ENCODE results near the gene ALK.

The ALK gene

DNA sequence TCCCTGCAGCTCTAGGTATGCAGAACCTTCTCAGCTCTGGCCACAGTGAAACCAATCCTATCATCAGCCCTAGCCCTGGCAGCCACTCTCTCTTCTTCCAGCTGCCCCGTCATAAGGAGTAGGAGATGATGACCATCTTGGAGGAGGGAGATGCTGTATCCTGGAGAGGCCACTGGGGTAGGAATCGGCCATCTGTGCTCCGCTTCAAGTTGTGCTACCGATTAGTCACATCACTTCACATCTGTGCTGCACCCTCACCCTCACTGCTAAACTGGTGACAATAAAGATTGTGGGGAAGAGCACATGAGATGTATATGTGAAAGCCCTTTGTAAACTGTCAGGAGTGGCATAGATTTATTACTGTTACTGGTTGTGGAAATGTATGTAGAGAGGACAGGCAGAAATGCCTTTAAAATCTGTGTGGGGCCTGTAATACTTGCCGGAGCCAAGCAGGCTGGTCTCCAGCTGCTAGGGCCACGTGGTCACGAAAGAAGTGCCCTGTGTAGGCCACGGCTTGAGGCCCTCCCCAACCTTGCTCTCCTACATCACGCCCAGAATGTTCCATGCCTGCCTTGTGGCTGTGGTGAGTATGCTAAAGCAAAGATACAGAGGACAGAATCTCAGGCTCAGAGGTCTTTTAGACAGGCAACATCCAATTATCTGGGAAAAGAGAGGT is 569.3 kb downstream of the ALK start:
- no peaks in the 10 kb centered on the region for H3K4me1 ChIP-seq

GRCh38 chr2:29351248-29351647 is 570.1 kb downstream of the ALK start:
- no peaks in the 10 kb centered on the region for H3K27me3 ChIP-seq
- H3K9ac ChIP-seq: no peak overlapping the region
- TF ChIP-seq Cebpa-rat (IDR thresholded peaks at IDR 0.05): no peak
- H3K4me3 ChIP-seq: no peak overlapping the region
- no peaks in the 10 kb centered on the region for H3K9me3 ChIP-seq
- H3K4me1 ChIP-seq: no peaks in the 10 kb centered on the region
- H3K4me2 ChIP-seq: no peak overlapping the region
- no peaks in the 10 kb centered on the region for H3K36me3 ChIP-seq
- H4K20me1 ChIP-seq: no peaks in the 10 kb centered on the region
- H3K27ac ChIP-seq: no peak overlapping the region

More for the DNA sequence above, 569.3 kb downstream of the ALK start:
- no peak overlapping the region for H3K4me2 ChIP-seq
- no peak overlapping the region for H3K9ac ChIP-seq
- H4K20me1 ChIP-seq: no peaks in the 10 kb centered on the region
- H3K9me3 ChIP-seq: no peaks in the 10 kb centered on the region
- no peaks in the 10 kb centered on the region for H3K36me3 ChIP-seq
- no peak overlapping the region for H3K4me3 ChIP-seq
- no peaks in the 10 kb centered on the region for H3K27me3 ChIP-seq
- no peak for TF ChIP-seq Cebpa-rat (IDR thresholded peaks at IDR 0.05)
- no peak overlapping the region for H3K27ac ChIP-seq

DNA sequence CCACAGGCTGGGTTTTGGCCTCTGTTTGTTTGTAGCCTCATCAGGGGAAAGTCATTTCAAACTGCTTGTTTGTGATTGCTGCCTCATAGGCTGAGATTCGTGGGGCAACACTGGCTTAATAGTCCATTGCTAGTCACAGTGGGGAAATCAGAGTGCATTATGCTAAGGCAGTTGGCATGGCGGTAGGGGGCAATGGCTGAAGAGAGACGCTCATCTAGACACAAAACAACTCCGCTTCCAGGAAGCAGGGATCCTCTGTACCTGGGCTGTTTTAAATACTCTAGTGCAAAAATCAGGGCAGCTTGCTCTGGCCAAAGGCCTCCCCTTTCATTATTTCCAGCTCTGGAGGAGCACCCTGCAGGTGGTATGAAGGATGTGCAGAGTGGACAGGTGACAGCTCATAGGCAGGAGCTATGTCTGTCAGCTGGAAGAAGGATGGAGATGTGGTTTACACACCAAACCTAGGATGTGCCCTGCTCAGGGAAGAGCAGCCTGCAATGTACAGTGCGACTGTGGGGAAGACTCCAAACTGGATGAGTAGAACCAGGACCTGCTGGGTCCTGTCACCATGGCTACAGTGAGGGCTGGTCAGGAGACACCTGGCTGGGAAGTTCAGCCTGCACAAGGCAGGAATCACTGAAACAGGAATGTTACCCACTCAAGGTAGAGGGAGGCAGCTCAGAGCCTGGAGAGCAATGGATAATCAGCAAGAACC is 571.9 kb downstream of the ALK start:
- Histone ChIP-seq H3K9me3 (no peaks in the 10 kb centered on the region), H3K36me3 (no peaks in the 10 kb centered on the region), H3K27ac (no peak overlapping the region), H3K4me3 (no peak overlapping the region), H3K4me1 (no peaks in the 10 kb centered on the region), H3K27me3 (no peaks in the 10 kb centered on the region), H4K20me1 (no peaks in the 10 kb centered on the region), H3K4me2 (no peak overlapping the region), H3K9ac (no peak overlapping the region)
- no peak for TF ChIP-seq Cebpa-rat (IDR thresholded peaks at IDR 0.05)

DNA sequence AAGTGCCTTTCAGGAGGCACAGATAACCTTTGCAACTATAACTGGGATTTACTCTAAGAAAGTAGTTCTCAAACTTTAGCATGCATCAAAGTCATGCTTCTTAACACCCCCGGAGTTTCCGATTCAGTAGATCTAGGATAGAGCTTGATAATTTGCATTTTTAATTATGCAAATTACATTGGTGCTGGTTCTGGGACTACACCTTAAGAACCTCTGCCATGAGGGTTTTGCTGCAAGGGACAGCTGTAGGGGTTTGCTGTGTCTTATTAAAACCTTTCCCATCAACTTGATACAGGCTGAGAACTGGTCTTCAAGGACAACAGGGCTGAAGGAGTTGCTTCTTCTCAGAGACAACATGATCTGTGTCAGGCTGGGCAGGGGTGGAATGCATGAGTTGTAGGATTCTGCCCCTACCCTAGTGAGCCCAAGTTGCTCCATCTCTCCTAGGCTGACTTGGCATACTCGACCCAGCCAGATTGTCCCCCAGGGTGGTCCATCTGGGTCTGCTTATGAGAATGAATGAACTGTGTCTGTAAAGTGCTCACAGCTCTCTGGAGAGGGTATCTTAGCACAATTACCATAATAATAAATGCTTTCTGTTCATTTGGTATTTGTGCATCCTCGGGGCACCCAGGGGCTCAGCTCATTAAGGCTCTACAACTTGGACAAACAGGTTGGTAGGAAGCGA is 573.5 kb downstream of the ALK start:
- Histone ChIP-seq H3K4me3 (no peak overlapping the region), H3K4me2 (no peak overlapping the region), H4K20me1 (no peaks in the 10 kb centered on the region), H3K27ac (no peak overlapping the region), H3K27me3 (no peaks in the 10 kb centered on the region), H3K4me1 (no peaks in the 10 kb centered on the region), H3K9me3 (no peaks in the 10 kb centered on the region), H3K36me3 (no peaks in the 10 kb centered on the region), H3K9ac (no peak overlapping the region)
- no peak for TF ChIP-seq Cebpa-rat (IDR thresholded peaks at IDR 0.05)

DNA sequence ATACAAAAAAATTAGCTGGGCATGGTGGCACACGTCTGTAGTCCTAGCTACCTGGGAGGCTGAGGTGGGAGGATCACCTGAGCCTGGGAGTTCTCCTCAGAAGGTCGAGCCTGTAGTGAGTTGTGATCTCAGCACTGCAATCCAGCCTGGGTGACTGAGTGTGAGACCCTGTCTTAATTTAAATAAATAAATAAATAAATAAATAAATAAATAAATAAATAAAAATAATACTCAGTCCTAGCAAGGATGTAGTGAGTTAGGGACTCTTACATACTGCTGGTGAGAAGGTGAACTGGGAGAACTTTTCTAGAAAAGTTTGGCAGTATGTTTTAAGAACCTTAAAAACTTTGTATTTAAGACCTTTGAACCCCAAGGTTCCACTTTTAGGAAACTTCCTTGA is 576.1 kb downstream of the ALK start:
- H3K4me2 ChIP-seq: no peak overlapping the region
- no peaks in the 10 kb centered on the region for H3K36me3 ChIP-seq
- H3K4me1 ChIP-seq: no peaks in the 10 kb centered on the region
- H3K27me3 ChIP-seq: no peaks in the 10 kb centered on the region
- no peaks in the 10 kb centered on the region for H4K20me1 ChIP-seq
- TF ChIP-seq Cebpa-rat (IDR thresholded peaks at IDR 0.05): no peak
- no peak overlapping the region for H3K27ac ChIP-seq
- H3K4me3 ChIP-seq: no peak overlapping the region
- H3K9ac ChIP-seq: no peak overlapping the region
- no peaks in the 10 kb centered on the region for H3K9me3 ChIP-seq

- H3K27me3 ChIP-seq: no peaks in the 10 kb centered on the region
- H3K4me3 ChIP-seq: no peak overlapping the region
- no peaks in the 10 kb centered on the region for H4K20me1 ChIP-seq
- no peaks in the 10 kb centered on the region for H3K36me3 ChIP-seq
- H3K27ac ChIP-seq: no peak overlapping the region
- no peaks in the 10 kb centered on the region for H3K9me3 ChIP-seq
- H3K4me1 ChIP-seq: no peaks in the 10 kb centered on the region
- no peak for TF ChIP-seq Cebpa-rat (IDR thresholded peaks at IDR 0.05)
- no peak overlapping the region for H3K9ac ChIP-seq
- H3K4me2 ChIP-seq: no peak overlapping the region
Observed at GRCh38 chr2:29343830-29344229, 577.6 kb downstream of the ALK start.

GRCh38 chr2:29336341-29337241 is 584.8 kb downstream of the ALK start:
- Histone ChIP-seq H4K20me1 (no peaks in the 10 kb centered on the region), H3K27ac (no peak overlapping the region), H3K9ac (no peak overlapping the region), H3K36me3 (no peaks in the 10 kb centered on the region), H3K9me3 (no peaks in the 10 kb centered on the region), H3K4me3 (no peak overlapping the region), H3K4me2 (no peak overlapping the region), H3K4me1 (no peaks in the 10 kb centered on the region), H3K27me3 (no peaks in the 10 kb centered on the region)
- no peak for TF ChIP-seq Cebpa-rat (IDR thresholded peaks at IDR 0.05)

DNA sequence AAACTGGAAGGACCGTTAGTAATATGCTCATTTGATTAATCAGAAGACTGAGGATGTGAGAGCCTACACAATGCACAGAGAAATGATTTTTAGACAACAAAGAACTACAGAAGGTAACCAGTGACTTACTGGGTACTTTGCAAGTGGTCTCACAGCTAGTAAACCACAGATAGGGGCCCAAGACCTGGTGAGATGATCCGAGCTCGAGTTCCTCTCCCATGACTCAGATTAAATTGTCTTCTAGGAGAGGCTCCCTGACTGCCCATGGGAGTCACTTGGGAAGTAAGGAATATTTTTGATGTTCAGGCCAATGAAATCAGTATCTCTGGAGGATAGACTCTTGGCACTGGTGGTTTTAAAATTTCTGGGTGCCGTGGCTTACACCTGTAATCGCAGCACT is 586.0 kb downstream of the ALK start:
- Histone ChIP-seq H3K27ac (no peak overlapping the region), H3K9ac (no peak overlapping the region), H3K27me3 (no peaks in the 10 kb centered on the region), H3K36me3 (no peaks in the 10 kb centered on the region), H3K4me1 (no peaks in the 10 kb centered on the region), H3K4me3 (no peak overlapping the region), H4K20me1 (no peaks in the 10 kb centered on the region), H3K4me2 (no peak overlapping the region), H3K9me3 (no peaks in the 10 kb centered on the region)
- no peak for TF ChIP-seq Cebpa-rat (IDR thresholded peaks at IDR 0.05)

DNA sequence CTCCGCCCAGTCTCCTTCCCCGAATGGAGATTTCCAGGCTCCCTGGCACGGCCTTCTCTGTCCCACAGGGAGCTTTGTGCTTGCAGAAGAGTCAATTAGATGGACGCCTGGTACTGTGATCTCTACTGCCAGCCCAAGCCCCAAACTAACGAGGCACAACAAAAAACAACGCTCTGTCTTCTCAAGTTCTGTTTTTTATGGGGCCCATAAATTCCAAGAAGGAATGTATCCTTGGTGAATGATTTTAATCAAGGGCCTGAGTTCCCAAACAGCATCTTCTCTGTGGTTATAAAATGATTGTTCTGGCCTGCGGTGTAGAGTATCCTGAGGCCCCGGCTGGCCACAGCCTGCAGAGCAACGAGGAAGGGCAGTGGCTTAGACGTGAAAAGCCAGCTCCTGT is 586.7 kb downstream of the ALK start:
- Histone ChIP-seq H3K9me3 (no peaks in the 10 kb centered on the region), H3K9ac (no peak overlapping the region), H3K27ac (no peak overlapping the region), H3K4me2 (no peak overlapping the region), H3K27me3 (no peaks in the 10 kb centered on the region), H3K4me3 (no peak overlapping the region), H4K20me1 (no peaks in the 10 kb centered on the region), H3K36me3 (no peaks in the 10 kb centered on the region), H3K4me1 (no peaks in the 10 kb centered on the region)
- TF ChIP-seq Cebpa-rat (IDR thresholded peaks at IDR 0.05): no peak

Data from BLaER1 (cell line).